Parathyroid adenoma (tissue), 2 donors: ENCODE results near the gene HEXA.

Source experiments
- H2AFZ ChIP-seq: fragments of 300-600 bp; sonication (generic); one replicate; pipeline ENCODE4 v1.7.0; 2017; ENCODE audit warnings: antibody characterized with exemption, mild to moderate bottlenecking
- H3K27ac ChIP-seq: fragments of 300-600 bp; sonication (generic); one replicate; pipeline ENCODE4 v1.7.0; 2017
- H3K27me3 ChIP-seq: fragments of 300-600 bp; sonication (generic); one replicate; pipeline ENCODE4 v1.7.0; 2017; ENCODE audit warnings: low read length; ENCODE audit not compliant: control insufficient read depth, insufficient read depth
- H3K36me3 ChIP-seq: fragments of 300-600 bp; sonication (generic); one replicate; pipeline ENCODE4 v1.7.0; 2017; ENCODE audit warnings: low read length; ENCODE audit not compliant: control insufficient read depth, insufficient read depth
- H3K4me1 ChIP-seq: fragments of 300-600 bp; sonication (generic); one replicate; pipeline ENCODE4 v1.7.0; 2017; ENCODE audit warnings: control low read depth
- H3K4me2 ChIP-seq: fragments of 300-600 bp; sonication (generic); one replicate; pipeline ENCODE4 v1.7.0; 2017; ENCODE audit warnings: low read length
- H3K4me3 ChIP-seq: fragments of 300-600 bp; sonication (generic); one replicate; pipeline ENCODE4 v1.7.0; 2017; ENCODE audit warnings: low read depth, low read length
- H3K79me2 ChIP-seq: fragments of 300-600 bp; sonication (generic); one replicate; pipeline ENCODE4 v1.7.0; 2017; ENCODE audit warnings: control low read depth
- H3K9ac ChIP-seq: fragments of 300-600 bp; sonication (generic); one replicate; pipeline ENCODE4 v1.7.0; 2017; ENCODE audit warnings: mild to moderate bottlenecking
- H3K9me3 ChIP-seq: fragments of 300-600 bp; sonication (generic); one replicate; pipeline ENCODE4 v1.7.0; 2017; ENCODE audit warnings: low read length; ENCODE audit not compliant: control insufficient read depth
- CTCF ChIP-seq: fragments of 300-600 bp; sonication (generic); IDR thresholded peaks from one replicate; pipeline ENCODE4 v1.7.0; 2017; ENCODE audit warnings: antibody characterized with exemption, mild to moderate bottlenecking
- donor health status: primary hyperparathyroidism.

The HEXA gene

GRCh38 chr15:72354496-72354895, 21.3 kb downstream of the HEXA start:
- Histone ChIP-seq H3K27me3 (no peaks in the 10 kb centered on the region), H3K9me3 (no peaks in the 10 kb centered on the region), H3K4me3 (no peak overlapping the region), H3K4me2 (no peak overlapping the region), H3K36me3 (no peaks in the 10 kb centered on the region), H3K79me2 (no peaks in the 10 kb centered on the region), H3K27ac (no peak overlapping the region), H2AFZ (no peak overlapping the region), H3K9ac (no peak overlapping the region), H3K4me1 (peaks cover 2% of the 10 kb centered on the region)
- no peak for TF ChIP-seq CTCF

- Histone ChIP-seq H3K79me2 (no peaks in the 10 kb centered on the region), H3K36me3 (no peaks in the 10 kb centered on the region), H3K9me3 (no peaks in the 10 kb centered on the region), H3K4me3 (no peak overlapping the region), H3K4me1 (peaks cover 3% of the 10 kb centered on the region), H3K27me3 (no peaks in the 10 kb centered on the region), H3K27ac (no peak overlapping the region), H3K9ac (no peak overlapping the region), H2AFZ (no peak overlapping the region), H3K4me2 (no peak overlapping the region)
- TF ChIP-seq CTCF: no peak
These were observed 22.5 kb downstream of the HEXA start for GRCh38 chr15:72353266-72353665.

- H3K36me3 ChIP-seq: no peaks in the 10 kb centered on the region
- peaks cover 3% of the 10 kb centered on the region for H3K4me1 ChIP-seq
- H3K4me3 ChIP-seq: no peak overlapping the region
- H3K27me3 ChIP-seq: no peaks in the 10 kb centered on the region
- H2AFZ ChIP-seq: no peak overlapping the region
- no peaks in the 10 kb centered on the region for H3K9me3 ChIP-seq
- no peak overlapping the region for H3K9ac ChIP-seq
- H3K4me2 ChIP-seq: no peak overlapping the region
- no peak for TF ChIP-seq CTCF
- no peak overlapping the region for H3K27ac ChIP-seq
- H3K79me2 ChIP-seq: no peaks in the 10 kb centered on the region
These were observed 30.0 kb downstream of the HEXA start for GRCh38 chr15:72345806-72346205.

- Histone ChIP-seq H3K9me3 (no peaks in the 10 kb centered on the region), H3K4me2 (no peak overlapping the region), H3K9ac (no peak overlapping the region), H2AFZ (no peak overlapping the region), H3K79me2 (no peaks in the 10 kb centered on the region), H3K4me3 (no peak overlapping the region), H3K36me3 (no peaks in the 10 kb centered on the region), H3K27ac (no peak overlapping the region), H3K27me3 (no peaks in the 10 kb centered on the region), H3K4me1 (peaks cover 3% of the 10 kb centered on the region)
- TF ChIP-seq CTCF: no peak
These were observed 30.5 kb downstream of the HEXA start for GRCh38 chr15:72345280-72345679.

- Histone ChIP-seq H3K27ac (no peak overlapping the region), H3K27me3 (no peaks in the 10 kb centered on the region), H3K36me3 (no peaks in the 10 kb centered on the region), H3K4me2 (no peak overlapping the region), H3K4me3 (no peak overlapping the region), H3K79me2 (no peaks in the 10 kb centered on the region), H3K4me1 (peaks cover 3% of the 10 kb centered on the region), H3K9me3 (no peaks in the 10 kb centered on the region), H2AFZ (no peak overlapping the region), H3K9ac (no peak overlapping the region)
- no peak for TF ChIP-seq CTCF
These were observed 31.2 kb downstream of the HEXA start for GRCh38 chr15:72344602-72345001.
